OCI-LY3 (cell line): ENCODE measurements around the gene TNFRSF6B.

Source experiments
- EZH2phosphoT487 ChIP-seq: fragments of 200-600 bp; shearing (Covaris generic); IDR thresholded peaks from 2 replicates; pipeline ENCODE4 v1.6.1; 2018; ENCODE audit warnings: antibody characterized with exemption, mixed run types, low read depth
- TF ChIP-seq, protein P1 (sequence below): fragments of 200-600, 300-600 bp; sonication (generic); IDR thresholded peaks from 2 replicates; pipeline ENCODE4 v1.5.1; 2014; ENCODE audit warnings: antibody characterized with exemption, low read length, low read depth

DNA sequence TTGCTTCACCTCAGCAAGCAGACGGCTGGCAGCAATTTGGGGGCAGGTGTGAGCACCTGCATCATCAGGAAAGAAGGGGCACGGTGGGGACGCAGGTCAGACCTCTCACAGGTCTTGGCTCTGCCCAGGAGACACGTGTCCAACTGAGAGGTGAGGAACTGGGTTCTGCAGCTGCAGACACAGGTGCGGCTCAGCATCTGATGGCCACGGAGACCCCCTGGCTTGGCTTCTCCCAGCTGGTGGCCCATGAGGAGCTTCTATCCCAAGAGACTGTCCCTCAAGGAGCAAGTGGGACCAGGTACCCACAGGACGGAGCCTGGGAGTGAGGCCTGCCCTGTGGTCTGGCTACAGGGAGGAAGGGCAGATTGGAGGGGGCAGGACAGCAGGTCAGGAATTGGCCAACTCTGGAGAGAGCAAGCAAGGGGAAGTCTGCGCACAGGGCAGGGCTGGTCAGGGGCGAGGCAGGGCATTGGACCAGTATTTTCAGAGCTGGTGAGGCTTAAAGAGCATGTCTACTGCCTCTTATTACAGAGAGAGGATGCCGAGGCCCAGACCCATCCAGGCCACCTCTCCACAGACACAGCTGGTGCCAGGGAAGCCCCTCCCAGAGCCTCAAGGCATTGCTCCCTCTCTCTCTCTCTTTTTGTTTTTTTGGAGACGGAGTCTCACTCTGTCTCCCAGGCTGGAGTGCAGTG is 47.4 kb upstream of the TNFRSF6B start:
- TF ChIP-seq, protein P1, sequence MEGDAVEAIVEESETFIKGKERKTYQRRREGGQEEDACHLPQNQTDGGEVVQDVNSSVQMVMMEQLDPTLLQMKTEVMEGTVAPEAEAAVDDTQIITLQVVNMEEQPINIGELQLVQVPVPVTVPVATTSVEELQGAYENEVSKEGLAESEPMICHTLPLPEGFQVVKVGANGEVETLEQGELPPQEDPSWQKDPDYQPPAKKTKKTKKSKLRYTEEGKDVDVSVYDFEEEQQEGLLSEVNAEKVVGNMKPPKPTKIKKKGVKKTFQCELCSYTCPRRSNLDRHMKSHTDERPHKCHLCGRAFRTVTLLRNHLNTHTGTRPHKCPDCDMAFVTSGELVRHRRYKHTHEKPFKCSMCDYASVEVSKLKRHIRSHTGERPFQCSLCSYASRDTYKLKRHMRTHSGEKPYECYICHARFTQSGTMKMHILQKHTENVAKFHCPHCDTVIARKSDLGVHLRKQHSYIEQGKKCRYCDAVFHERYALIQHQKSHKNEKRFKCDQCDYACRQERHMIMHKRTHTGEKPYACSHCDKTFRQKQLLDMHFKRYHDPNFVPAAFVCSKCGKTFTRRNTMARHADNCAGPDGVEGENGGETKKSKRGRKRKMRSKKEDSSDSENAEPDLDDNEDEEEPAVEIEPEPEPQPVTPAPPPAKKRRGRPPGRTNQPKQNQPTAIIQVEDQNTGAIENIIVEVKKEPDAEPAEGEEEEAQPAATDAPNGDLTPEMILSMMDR, result no peak
- no peak for TF ChIP-seq EZH2phosphoT487
